NT2/D1 (cell line): ENCODE results near the gene SLC35E4.

ENCODE experiments used
- SUZ12 ChIP-seq: IDR thresholded peaks from 2 replicates; pipeline ENCODE4 v1.6.1; 2011; ENCODE audit not compliant: insufficient read length, insufficient read depth; ENCODE audit errors: extremely low read depth
- ZNF274 ChIP-seq: IDR thresholded peaks from 2 replicates; pipeline ENCODE4 v1.6.1; 2011; ENCODE audit warnings: mild to moderate bottlenecking, low read depth, low read length

- TF ChIP-seq ZNF274 (no peak), SUZ12 (no peak)
Measured at GRCh38 chr22:30605449-30606110, 30.0 kb upstream of the SLC35E4 start.
